Suprapubic skin (tissue), 4 donors: Measurements from ENCODE around the gene KRT78. TPM values are rescaled to one million over a fixed set of nuclear protein-coding genes. Genes with fewer than 3 reads are reported as not detected.

Source experiments
- DNase-seq, 2 donors: peaks; one replicate each; pipeline ENCODE4 v3.0.0-alpha.2; 2019; ENCODE audit warnings: low spot score in 2 of 2
- H3K27ac ChIP-seq: fragments of 200-600 bp; sonication (generic); one replicate; pipeline ENCODE4 v1.5.1; 2019
- H3K27me3 ChIP-seq: fragments of 200-600 bp; sonication (generic); one replicate; pipeline ENCODE4 v1.5.1; 2019
- H3K36me3 ChIP-seq: fragments of 200-600 bp; sonication (generic); one replicate; pipeline ENCODE4 v1.5.1; 2019
- H3K4me1 ChIP-seq: fragments of 200-600 bp; sonication (generic); one replicate; pipeline ENCODE4 v1.5.1; 2019
- H3K4me3 ChIP-seq: fragments of 200-600 bp; sonication (generic); one replicate; pipeline ENCODE4 v1.5.1; 2019; ENCODE audit warnings: mild to moderate bottlenecking
- H3K9me3 ChIP-seq: fragments of 200-600 bp; sonication (generic); one replicate; pipeline ENCODE4 v1.5.1; 2019
- CTCF ChIP-seq, 2 donors: fragments of 200-600 bp in 1 of 2; fragments of 450-650 bp in 1 of 2; sonication (generic) in 1 of 2; IDR thresholded peaks; one replicate each; pipeline ENCODE4 v1.5.1; 2016 to 2019; ENCODE audit warnings: antibody characterized with exemption in 2 of 2, mild to moderate bottlenecking in 1 of 2, moderate library complexity in 1 of 2
- EP300 ChIP-seq: sonication (generic); formaldehyde crosslinking; IDR thresholded peaks from one replicate; pipeline ENCODE4 v1.6.1; 2017; ENCODE audit warnings: antibody characterized with exemption
- POLR2A ChIP-seq, 2 donors: fragments of 450-650 bp; IDR thresholded peaks; one replicate each; pipeline ENCODE4 v1.6.1; 2017; ENCODE audit warnings: antibody characterized with exemption in 2 of 2, mild to moderate bottlenecking in 2 of 2, moderate library complexity in 2 of 2
- POLR2AphosphoS5 ChIP-seq, 3 donors: sonication (generic); formaldehyde crosslinking; IDR thresholded peaks; one replicate each; pipeline ENCODE4 v1.6.1; 2017; ENCODE audit warnings: antibody characterized with exemption in 3 of 3
- WGBS: methylation state at CpG from one replicate; pipeline ENCODE4 v1.1.5; 2018; 5-methylcytosine and 5-hydroxymethylcytosine counted together
- total RNA-seq, 4 donors: library from RNA; depleted of rRNA; stranded (reverse); fragments of >200 nt; gene quantifications; one replicate each; pipeline ENCODE4 v1.1.0, GENCODE V29; 2016

KRT78 gene
- total RNA-seq, 4 donors from 2014 or later: 48.9 to 115 (median 80.0) TPM

GRCh38 chr12:52844386-52844785 is 4.4 kb downstream of the KRT78 start:
- DNase-seq: peak in 1 of 2 donors; percentile 48
- TF ChIP-seq EP300 (no peak), POLR2AphosphoS5 (IDR thresholded peaks at IDR 0.05) (no peak), POLR2A (IDR thresholded peaks at IDR 0.05) (no peak), CTCF (IDR thresholded peaks at IDR 0.05) (no peak)

GRCh38 chr12:52839436-52840105 is 9.2 kb downstream of the KRT78 start:
- Histone ChIP-seq H3K27ac (no peak overlapping the region), H3K9me3 (no peaks in the 10 kb centered on the region), H3K4me3 (no peak overlapping the region), H3K4me1 (peaks cover 5% of the 10 kb centered on the region), H3K36me3 (no peaks in the 10 kb centered on the region), H3K27me3 (no peaks in the 10 kb centered on the region)
- DNase-seq: no peak
- WGBS: 81% methylated on average over 18 of the region's 18 CpGs
- TF ChIP-seq CTCF (IDR thresholded peaks at IDR 0.05) (no peak), POLR2A (IDR thresholded peaks at IDR 0.05) (no peak), POLR2AphosphoS5 (IDR thresholded peaks at IDR 0.05) (no peak), EP300 (no peak)

More at GRCh38 chr12:52844386-52844785, 4.4 kb downstream of the KRT78 start:
- no peaks in the 10 kb centered on the region for H3K36me3 ChIP-seq
- no peak overlapping the region for H3K4me3 ChIP-seq
- H3K27ac ChIP-seq: no peak overlapping the region
- H3K27me3 ChIP-seq: no peaks in the 10 kb centered on the region
- WGBS: 91% methylated on average over 10 of the region's 11 CpGs
- peaks cover 21% of the 10 kb centered on the region for H3K4me1 ChIP-seq
- H3K9me3 ChIP-seq: no peaks in the 10 kb centered on the region

GRCh38 chr12:52838609-52839435 is 10.0 kb downstream of the KRT78 start:
- no peaks in the 10 kb centered on the region for H3K27me3 ChIP-seq
- H3K27ac ChIP-seq: no peak overlapping the region
- TF ChIP-seq POLR2A (IDR thresholded peaks at IDR 0.05): no peak
- no peak for TF ChIP-seq POLR2AphosphoS5 (IDR thresholded peaks at IDR 0.05)
- no peak for TF ChIP-seq CTCF (IDR thresholded peaks at IDR 0.05)
- TF ChIP-seq EP300: no peak
- 66% methylated on average over 9 of the region's 14 CpGs for WGBS
- no peaks in the 10 kb centered on the region for H3K9me3 ChIP-seq
- H3K4me3 ChIP-seq: no peak overlapping the region
- H3K36me3 ChIP-seq: no peaks in the 10 kb centered on the region
- H3K4me1 ChIP-seq: peaks cover 5% of the 10 kb centered on the region
- DNase-seq: peak in 1 of 2 donors; percentile 24

- no peak for TF ChIP-seq EP300
- no peaks in the 10 kb centered on the region for H3K27me3 ChIP-seq
- no peaks in the 10 kb centered on the region for H3K36me3 ChIP-seq
- WGBS: 83% methylated on average over 6 of the region's 6 CpGs
- H3K9me3 ChIP-seq: no peaks in the 10 kb centered on the region
- DNase-seq: no peak
- H3K4me3 ChIP-seq: no peak overlapping the region
- H3K4me1 ChIP-seq: peaks cover 5% of the 10 kb centered on the region
- no peak overlapping the region for H3K27ac ChIP-seq
Measured at GRCh38 chr12:52837781-52838608, 10.8 kb downstream of the KRT78 start.

- Histone ChIP-seq H3K27me3 (no peaks in the 10 kb centered on the region), H3K4me1 (peaks cover 5% of the 10 kb centered on the region), H3K4me3 (no peak overlapping the region), H3K36me3 (no peaks in the 10 kb centered on the region), H3K9me3 (no peaks in the 10 kb centered on the region), H3K27ac (no peak overlapping the region)
- DNase-seq: no peak
- WGBS: 67% methylated on average over 9 of the region's 9 CpGs
- TF ChIP-seq EP300 (no peak), POLR2AphosphoS5 (IDR thresholded peaks at IDR 0.05) (no peak), POLR2A (IDR thresholded peaks at IDR 0.05) (no peak), CTCF (IDR thresholded peaks at IDR 0.05) (no peak)
Measured at GRCh38 chr12:52837413-52837741, 11.4 kb downstream of the KRT78 start.
